H1 (cell line): ENCODE results near the gene CDK7.

Experiments used
- BRCA1 ChIP-seq: IDR thresholded peaks from 2 replicates; pipeline ENCODE4 v1.6.1; 2012; ENCODE audit warnings: low read depth, low read length, improper control_type of control experiment
- CHD7 ChIP-seq: fragments of 300-600 bp; sonication (generic); IDR thresholded peaks from 2 replicates; pipeline ENCODE4 v1.7.1; 2012; ENCODE audit warnings: low read length, moderate library complexity, mild to moderate bottlenecking, inconsistent platforms; ENCODE audit not compliant: insufficient replicate concordance
- CTCF ChIP-seq, 3 experiments: IDR thresholded peaks; 1 replicate in 2 of 3; 2 replicates in 1 of 3; pipeline versions ENCODE4 v1.5.1 to v1.6.1; 2011; ENCODE audit warnings: low read length in 3 of 3, mild to moderate bottlenecking in 3 of 3, inconsistent platforms in 2 of 3, low read depth in 1 of 3, moderate library complexity in 1 of 3; ENCODE audit not compliant: insufficient read depth in 1 of 3; ENCODE audit errors: control extremely low read depth in 1 of 3
- GTF2F1 ChIP-seq: IDR thresholded peaks from 2 replicates; pipeline ENCODE4 v1.6.1; 2012; ENCODE audit warnings: low read depth, low read length, improper control_type of control experiment, borderline replicate concordance
- HDAC6 ChIP-seq: IDR thresholded peaks from one replicate; pipeline ENCODE4 v1.7.1; 2012; ENCODE audit warnings: low read depth, mild to moderate bottlenecking, inconsistent platforms, low read length, moderate library complexity
- PHF8 ChIP-seq: fragments of 200-600 bp; sonication (generic); conservative IDR thresholded peaks from 2 replicates; pipeline ENCODE4 v1.7.1; 2012; ENCODE audit warnings: low read depth, mild to moderate bottlenecking, inconsistent platforms, low read length, moderate library complexity
- POLR2A ChIP-seq, 2 experiments: IDR thresholded peaks; 1 replicate in 1 of 2; 2 replicates in 1 of 2; pipeline ENCODE4 v1.6.1; 2011; ENCODE audit warnings: low read depth in 2 of 2, low read length in 2 of 2, mild to moderate bottlenecking in 2 of 2; ENCODE audit errors: control extremely low read depth in 1 of 2
- POLR2AphosphoS5 ChIP-seq: IDR thresholded peaks from 2 replicates; pipeline ENCODE4 v1.6.1; 2011; ENCODE audit warnings: low read depth, low read length
- RBBP5 ChIP-seq: IDR thresholded peaks from 2 replicates; pipeline ENCODE4 v1.7.1; 2012; ENCODE audit warnings: low read depth, mild to moderate bottlenecking, inconsistent platforms, low read length, moderate library complexity, borderline replicate concordance
- SUZ12 ChIP-seq: fragments of 200-600 bp; sonication (generic); IDR thresholded peaks from 2 replicates; pipeline ENCODE4 v1.6.1; 2012; ENCODE audit warnings: mild to moderate bottlenecking, inconsistent platforms, low read length, moderate library complexity, mixed read lengths

GRCh38 chr5:69238760-69239251 is 4.1 kb downstream of the CDK7 start:
- TF ChIP-seq RBBP5 = no peak
- no peak for TF ChIP-seq CTCF (IDR thresholded peaks at IDR 0.05; ENCODE audit: control extremely low read depth in 1 of 3, insufficient read depth in 1 of 3, low read depth in 1 of 3, low read length in 3 of 3)
- TF ChIP-seq BRCA1 = no peak
- TF ChIP-seq CHD7 = no peak
- no peak for TF ChIP-seq HDAC6
- no peak for TF ChIP-seq GTF2F1
- TF ChIP-seq POLR2AphosphoS5 = no peak
- no peak for TF ChIP-seq SUZ12
- no peak for TF ChIP-seq PHF8
- TF ChIP-seq POLR2A (IDR thresholded peaks at IDR 0.05; ENCODE audit: control extremely low read depth in 1 of 2, low read depth in 2 of 2, low read length in 2 of 2) = no peak
